Measurements from ENCODE around the gene CYP3A7. TPM values are rescaled to one million over a fixed set of nuclear protein-coding genes. Genes with fewer than 3 reads are reported as not detected.

CYP3A7 gene
- total and polyA plus RNA-seq, 9 of the 15 experiments (the other 6 are each of a cell fraction or from before 2014, with no cell fraction given): 0.20 TPM; not detected in 8

- DNase-seq (ENCODE audit: extremely low read depth in 1 of 4, low spot score in 3 of 4): no peak
- in situ Hi-C loops (cut with MboI) (no loop called here), intact Hi-C loops (cut with micrococcal nuclease) (no loop called here)
- Histone ChIP-seq H3K9me1 (ENCODE audit: control insufficient read depth, insufficient read depth, low read length) (no peaks in the 10 kb centered on the region), H3K4me2 (ENCODE audit: insufficient read depth, low read length) (no peak overlapping the region), H3K36me3 (ENCODE audit: control insufficient read depth, insufficient read depth, low read length) (no peaks in the 10 kb centered on the region), H3K79me2 (ENCODE audit: control insufficient read depth, insufficient read depth, low read length) (no peaks in the 10 kb centered on the region), H3K9me3 (replicated peaks; ENCODE audit: control insufficient read depth, insufficient read depth, low read depth, low read length) (no peaks in the 10 kb centered on the region), H2AFZ (ENCODE audit: low read depth, low read length) (no peak overlapping the region), H3K4me3 (no peak overlapping the region), H4K20me1 (replicated peaks; ENCODE audit: control insufficient read depth, insufficient read depth, low read length) (no peaks in the 10 kb centered on the region), H3K27ac (ENCODE audit: extremely low read depth, low read depth, low read length) (no peak overlapping the region), H3K27me3 (ENCODE audit: control insufficient read depth in 2 of 2, insufficient read depth in 2 of 2, low read length in 2 of 2) (no peaks in the 10 kb centered on the region), H3K9ac (ENCODE audit: insufficient read depth in 1 of 2, low read depth in 2 of 2, low read length in 2 of 2) (no peak overlapping the region), H3K4me1 (replicated peaks in 1 of 2; ENCODE audit: control insufficient read depth in 2 of 2, insufficient read depth in 2 of 2, low read length in 2 of 2) (no peaks in the 10 kb centered on the region; a peak in 2 of 5 replicates)
- FAIRE-seq: no peak
- 51% methylated on average over 4 of the region's 4 CpGs for WGBS (ENCODE audit: insufficient coverage, low coverage, missing lambda C conversion rate)
- no peak for TF ChIP-seq ZNF518B (CRISPR knock-in tag; IDR thresholded peaks at IDR 0.05)
- BruUV-seq (replicated peaks): no TSS peak
- ATAC-seq: no peak
- POLR2A ChIA-PET: no interaction called here
- CTCF ChIA-PET (ENCODE audit: low intra/inter-chr PET ratio): no interaction called here
Observed at GRCh38 chr7:99731638-99732374, 3.2 kb downstream of the CYP3A7 start.
